ENCODE results near the gene PEX10. TPM values are rescaled to one million over a fixed set of nuclear protein-coding genes. Genes with fewer than 3 reads are reported as not detected.

Gene PEX10
- total RNA-seq, 1 donor from 2014 or later, result 15.8 TPM

DNA sequence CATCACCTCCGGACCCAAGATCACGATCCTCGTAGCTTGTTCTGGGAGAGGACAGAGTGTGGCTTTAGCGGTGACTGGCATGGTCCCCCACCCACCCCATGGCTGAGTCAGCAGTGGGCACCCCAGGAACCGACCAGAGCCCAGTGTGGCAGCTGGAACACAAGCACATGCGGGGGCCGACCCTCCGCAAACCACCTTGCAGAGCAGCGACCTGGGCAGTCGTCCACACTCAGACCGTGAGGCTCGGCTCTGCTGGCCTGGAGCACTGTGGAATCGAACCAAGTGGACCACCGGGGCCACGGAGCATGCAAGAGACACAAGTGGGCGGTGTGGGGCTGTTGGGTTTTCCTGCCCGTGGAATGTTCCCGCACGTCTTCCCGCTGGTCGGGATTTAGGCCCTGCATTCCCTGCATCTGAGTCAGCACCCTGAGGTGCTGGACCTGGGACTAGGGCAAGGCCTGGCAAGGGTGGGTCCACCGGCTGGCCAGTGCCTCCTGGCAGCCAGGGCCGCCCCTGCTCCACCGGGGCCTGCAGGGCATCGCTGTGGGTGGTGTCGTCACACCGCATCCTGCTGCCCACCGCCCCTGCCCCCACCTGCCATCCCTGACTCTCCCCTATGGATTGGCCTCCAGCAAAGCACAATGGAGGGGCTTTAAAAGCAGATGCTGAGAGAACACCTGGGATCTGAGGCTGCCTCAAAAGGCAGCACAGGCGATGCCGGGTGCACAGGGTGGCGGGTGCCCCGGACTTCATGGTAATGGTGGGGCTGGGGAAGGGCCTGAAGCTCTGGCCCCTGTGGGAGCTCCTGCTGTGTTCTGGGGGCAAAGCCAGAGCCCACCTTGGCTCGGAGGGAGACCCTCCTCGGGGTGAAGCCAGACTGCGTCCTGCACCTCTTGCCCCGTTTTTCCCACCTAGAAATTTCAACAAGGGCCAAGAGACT, 39.5 kb downstream of the PEX10 start:
- H3K4me3 ChIP-seq, result no peak overlapping the region
- no peak for TF ChIP-seq CTCF (IDR thresholded peaks at IDR 0.05; ENCODE audit: borderline replicate concordance)

GRCh38 chr1:2368053-2368744, 44.2 kb downstream of the PEX10 start:
- H3K27ac ChIP-seq (replicated peaks), result no peak overlapping the region
- TF ChIP-seq CTCF (IDR thresholded peaks at IDR 0.05; ENCODE audit: borderline replicate concordance), result no peak
- H3K4me3 ChIP-seq, result no peak overlapping the region
- H3K36me3 ChIP-seq, result no peaks in the 10 kb centered on the region
- intact Hi-C loops (cut with micrococcal nuclease), result no loop called here
- no peaks in the 10 kb centered on the region for H3K27me3 ChIP-seq (ENCODE audit: low read depth)
- H3K4me1 ChIP-seq, result no peaks in the 10 kb centered on the region
- peaks cover 11% of the 10 kb centered on the region for H3K9me3 ChIP-seq (replicated peaks)
- no peak for DNase-seq

More for the DNA sequence above, 39.5 kb downstream of the PEX10 start:
- intact Hi-C loops (cut with micrococcal nuclease), result no loop called here
- Histone ChIP-seq H3K9me3 (replicated peaks) (no peaks in the 10 kb centered on the region), H3K27me3 (ENCODE audit: low read depth) (no peaks in the 10 kb centered on the region), H3K27ac (replicated peaks) (no peak overlapping the region), H3K4me1 (no peaks in the 10 kb centered on the region), H3K36me3 (no peaks in the 10 kb centered on the region)
- DNase-seq, result peak; percentile 9

DNA sequence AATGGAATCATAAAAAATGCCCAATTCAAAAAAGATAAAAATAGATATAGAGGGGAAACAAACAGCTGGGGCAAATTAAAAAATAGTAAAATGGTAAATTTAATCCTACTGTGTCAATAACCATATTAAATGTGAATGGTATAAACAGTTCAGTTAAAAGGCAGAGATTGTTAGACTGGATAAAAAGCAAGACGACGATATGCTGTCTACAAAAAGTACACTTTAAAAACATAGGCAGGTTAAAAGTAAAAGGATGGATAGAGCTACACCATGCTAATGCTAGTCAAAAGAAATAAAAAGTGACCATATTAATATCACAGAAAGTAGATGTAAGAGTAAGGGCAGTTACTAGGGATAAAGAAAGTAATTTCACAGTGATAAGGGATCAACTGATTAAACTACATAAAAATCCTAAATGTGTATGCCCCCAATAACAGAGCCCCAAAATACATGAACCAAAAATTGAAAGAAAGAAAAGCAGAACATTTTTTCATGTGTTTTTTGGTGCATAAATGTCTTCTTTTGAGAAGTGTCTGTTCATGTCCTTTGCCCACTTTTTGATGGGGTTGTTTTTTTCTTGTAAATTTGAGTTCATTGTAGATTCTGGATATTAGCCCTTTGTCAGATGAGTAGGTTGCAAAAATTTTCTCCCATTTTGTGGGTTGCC, 48.4 kb downstream of the PEX10 start:
- Histone ChIP-seq H3K4me1 (no peaks in the 10 kb centered on the region), H3K9me3 (replicated peaks) (peaks cover 15% of the 10 kb centered on the region), H3K4me3 (no peak overlapping the region), H3K27me3 (ENCODE audit: low read depth) (no peaks in the 10 kb centered on the region), H3K27ac (replicated peaks) (no peak overlapping the region), H3K36me3 (no peaks in the 10 kb centered on the region)
- TF ChIP-seq CTCF (IDR thresholded peaks at IDR 0.05; ENCODE audit: borderline replicate concordance), result no peak
- intact Hi-C loops (cut with micrococcal nuclease), result no loop called here
- DNase-seq, result no peak

GRCh38 chr1:2360588-2361364, 51.6 kb downstream of the PEX10 start:
- Histone ChIP-seq H3K36me3 (no peaks in the 10 kb centered on the region), H3K9me3 (replicated peaks) (peaks cover 15% of the 10 kb centered on the region), H3K27me3 (ENCODE audit: low read depth) (no peaks in the 10 kb centered on the region), H3K4me3 (no peak overlapping the region), H3K4me1 (no peaks in the 10 kb centered on the region), H3K27ac (replicated peaks) (no peak overlapping the region)
- no peak for TF ChIP-seq CTCF (IDR thresholded peaks at IDR 0.05; ENCODE audit: borderline replicate concordance)
- DNase-seq, result peak; percentile 4
- intact Hi-C loops (cut with micrococcal nuclease), result no loop called here
